ENCODE results near the gene FGF9. TPM values are rescaled to one million over a fixed set of nuclear protein-coding genes. Genes with fewer than 3 reads are reported as not detected.

The FGF9 gene
- total RNA-seq, 1 donor from 2014 or later, result 0.25 TPM

- Histone ChIP-seq H3K36me3 (no peaks in the 10 kb centered on the region), H3K4me3 (no peak overlapping the region), H3K9me3 (no peaks in the 10 kb centered on the region), H3K27ac (no peak overlapping the region), H3K4me1 (no peaks in the 10 kb centered on the region), H3K27me3 (no peaks in the 10 kb centered on the region)
- TF ChIP-seq POLR2AphosphoS5 (IDR thresholded peaks at IDR 0.05; ENCODE audit: insufficient read depth in 1 of 2, low read depth in 1 of 2), result no peak
- TF ChIP-seq POLR2A (IDR thresholded peaks at IDR 0.05), result no peak
- TF ChIP-seq, protein P1, sequence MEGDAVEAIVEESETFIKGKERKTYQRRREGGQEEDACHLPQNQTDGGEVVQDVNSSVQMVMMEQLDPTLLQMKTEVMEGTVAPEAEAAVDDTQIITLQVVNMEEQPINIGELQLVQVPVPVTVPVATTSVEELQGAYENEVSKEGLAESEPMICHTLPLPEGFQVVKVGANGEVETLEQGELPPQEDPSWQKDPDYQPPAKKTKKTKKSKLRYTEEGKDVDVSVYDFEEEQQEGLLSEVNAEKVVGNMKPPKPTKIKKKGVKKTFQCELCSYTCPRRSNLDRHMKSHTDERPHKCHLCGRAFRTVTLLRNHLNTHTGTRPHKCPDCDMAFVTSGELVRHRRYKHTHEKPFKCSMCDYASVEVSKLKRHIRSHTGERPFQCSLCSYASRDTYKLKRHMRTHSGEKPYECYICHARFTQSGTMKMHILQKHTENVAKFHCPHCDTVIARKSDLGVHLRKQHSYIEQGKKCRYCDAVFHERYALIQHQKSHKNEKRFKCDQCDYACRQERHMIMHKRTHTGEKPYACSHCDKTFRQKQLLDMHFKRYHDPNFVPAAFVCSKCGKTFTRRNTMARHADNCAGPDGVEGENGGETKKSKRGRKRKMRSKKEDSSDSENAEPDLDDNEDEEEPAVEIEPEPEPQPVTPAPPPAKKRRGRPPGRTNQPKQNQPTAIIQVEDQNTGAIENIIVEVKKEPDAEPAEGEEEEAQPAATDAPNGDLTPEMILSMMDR (IDR thresholded peaks at IDR 0.05), result no peak
- intact Hi-C loops (cut with DNase I), result no loop called here
- DNase-seq (ENCODE audit: extremely low spot score in 2 of 2), result no peak
These were observed 18.2 kb downstream of the FGF9 start for GRCh38 chr13:21689097-21689496.

DNA sequence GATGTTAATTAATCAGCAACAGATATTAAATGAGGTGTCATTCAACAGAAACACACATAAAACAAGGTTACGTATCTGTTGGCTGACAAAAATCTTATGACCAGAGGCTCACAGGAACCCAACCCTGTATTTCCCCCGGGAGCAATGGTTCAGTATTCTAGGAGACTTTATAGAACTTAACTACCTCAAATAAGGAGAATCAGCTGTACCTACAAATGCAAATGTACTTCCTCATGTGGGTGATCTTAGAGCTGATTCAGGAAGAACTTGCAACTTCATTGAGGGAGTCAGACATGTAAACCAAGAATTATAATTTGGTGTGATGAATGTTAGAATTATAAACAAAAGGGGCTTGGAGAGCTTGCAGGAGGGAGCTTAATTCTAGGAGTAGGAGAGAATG, 20.1 kb downstream of the FGF9 start:
- Histone ChIP-seq H3K36me3 (no peaks in the 10 kb centered on the region), H3K27me3 (no peaks in the 10 kb centered on the region), H3K4me3 (no peak overlapping the region), H3K9me3 (no peaks in the 10 kb centered on the region), H3K4me1 (no peaks in the 10 kb centered on the region), H3K27ac (no peak overlapping the region)
- DNase-seq (ENCODE audit: extremely low spot score in 2 of 2), result no peak
- no peak for TF ChIP-seq POLR2A (IDR thresholded peaks at IDR 0.05)
- no peak for TF ChIP-seq POLR2AphosphoS5 (IDR thresholded peaks at IDR 0.05; ENCODE audit: insufficient read depth in 1 of 2, low read depth in 1 of 2)
- TF ChIP-seq, protein P1 (IDR thresholded peaks at IDR 0.05), result no peak
- intact Hi-C loops (cut with DNase I), result no loop called here

- Histone ChIP-seq H3K9me3 (no peaks in the 10 kb centered on the region), H3K4me3 (no peak overlapping the region), H3K4me1 (no peaks in the 10 kb centered on the region), H3K27ac (no peak overlapping the region), H3K36me3 (no peaks in the 10 kb centered on the region), H3K27me3 (no peaks in the 10 kb centered on the region)
- TF ChIP-seq POLR2A (IDR thresholded peaks at IDR 0.05) (no peak), POLR2AphosphoS5 (IDR thresholded peaks at IDR 0.05; ENCODE audit: insufficient read depth in 1 of 2, low read depth in 1 of 2) (no peak)
- TF ChIP-seq, protein P1 (IDR thresholded peaks at IDR 0.05), result no peak
- no peak for DNase-seq (ENCODE audit: extremely low spot score in 2 of 2)
- intact Hi-C loops (cut with DNase I), result no loop called here
These were observed 20.6 kb downstream of the FGF9 start for GRCh38 chr13:21691500-21691899.

DNA sequence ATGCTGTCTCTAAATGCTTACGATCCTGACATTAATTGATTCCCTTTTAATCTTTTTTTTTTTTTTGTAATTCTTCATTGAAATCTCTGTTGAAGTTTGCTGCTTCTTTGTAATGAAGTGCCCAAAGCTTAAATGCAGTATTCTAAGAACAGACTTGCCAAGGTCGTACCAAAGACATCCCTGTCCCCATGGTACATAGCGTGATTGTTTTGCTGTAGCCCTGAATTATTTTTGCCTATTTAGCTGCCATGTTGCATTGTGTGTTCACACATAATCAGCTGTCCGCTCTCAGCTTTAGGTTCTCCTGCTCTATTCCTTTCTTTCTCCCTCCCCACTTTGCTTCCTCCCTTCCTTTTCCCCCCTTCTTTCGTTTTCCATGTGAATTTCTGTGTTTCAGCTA, 21.1 kb downstream of the FGF9 start:
- H3K4me1 ChIP-seq, result no peaks in the 10 kb centered on the region
- no peaks in the 10 kb centered on the region for H3K9me3 ChIP-seq
- TF ChIP-seq POLR2A (IDR thresholded peaks at IDR 0.05) (no peak), POLR2AphosphoS5 (IDR thresholded peaks at IDR 0.05; ENCODE audit: insufficient read depth in 1 of 2, low read depth in 1 of 2) (no peak)
- TF ChIP-seq, protein P1 (IDR thresholded peaks at IDR 0.05), result no peak
- no peak for DNase-seq (ENCODE audit: extremely low spot score in 2 of 2)
- no peaks in the 10 kb centered on the region for H3K36me3 ChIP-seq
- no peak overlapping the region for H3K27ac ChIP-seq
- H3K4me3 ChIP-seq, result no peak overlapping the region
- intact Hi-C loops (cut with DNase I), result no loop called here
- H3K27me3 ChIP-seq, result no peaks in the 10 kb centered on the region

DNA sequence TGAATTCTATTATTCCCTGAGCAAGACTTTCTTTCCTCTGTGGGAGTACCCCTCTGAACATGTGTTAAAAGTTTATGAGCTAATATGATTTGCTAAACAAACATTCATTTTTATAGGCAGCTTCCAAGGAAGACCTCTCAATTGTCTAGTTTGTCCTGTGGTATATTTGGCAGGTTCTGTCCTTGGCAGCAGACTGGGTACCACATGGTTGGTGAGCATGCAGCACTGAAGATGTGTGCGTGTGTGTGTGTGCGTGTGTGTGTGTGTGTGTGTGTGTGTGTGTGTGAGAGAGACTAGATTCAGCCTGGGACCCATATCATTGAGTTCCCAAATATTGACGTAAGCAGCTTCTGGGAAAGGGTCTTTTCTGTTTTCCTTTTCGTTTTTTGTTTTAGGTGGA, 24.0 kb downstream of the FGF9 start:
- DNase-seq (ENCODE audit: extremely low spot score in 2 of 2), result no peak
- Histone ChIP-seq H3K4me3 (no peak overlapping the region), H3K4me1 (no peaks in the 10 kb centered on the region), H3K27me3 (no peaks in the 10 kb centered on the region), H3K36me3 (no peaks in the 10 kb centered on the region), H3K27ac (no peak overlapping the region), H3K9me3 (no peaks in the 10 kb centered on the region)
- intact Hi-C loops (cut with DNase I), result no loop called here
- TF ChIP-seq, protein P1 (IDR thresholded peaks at IDR 0.05), result no peak
- TF ChIP-seq POLR2AphosphoS5 (IDR thresholded peaks at IDR 0.05; ENCODE audit: insufficient read depth in 1 of 2, low read depth in 1 of 2), result no peak
- TF ChIP-seq POLR2A (IDR thresholded peaks at IDR 0.05), result no peak

Data from vagina (tissue), 2 donors.